Measurements from ENCODE around the gene SLC18B1. TPM values are rescaled to one million over a fixed set of nuclear protein-coding genes. Genes with fewer than 3 reads are reported as not detected.
A peak's percentile ranks its signal among the peaks of the same experiment; 100 is the strongest.

Gene SLC18B1
- total and polyA plus RNA-seq, 4 donors = 5.6 to 20.9 (median 10.4) TPM

DNA sequence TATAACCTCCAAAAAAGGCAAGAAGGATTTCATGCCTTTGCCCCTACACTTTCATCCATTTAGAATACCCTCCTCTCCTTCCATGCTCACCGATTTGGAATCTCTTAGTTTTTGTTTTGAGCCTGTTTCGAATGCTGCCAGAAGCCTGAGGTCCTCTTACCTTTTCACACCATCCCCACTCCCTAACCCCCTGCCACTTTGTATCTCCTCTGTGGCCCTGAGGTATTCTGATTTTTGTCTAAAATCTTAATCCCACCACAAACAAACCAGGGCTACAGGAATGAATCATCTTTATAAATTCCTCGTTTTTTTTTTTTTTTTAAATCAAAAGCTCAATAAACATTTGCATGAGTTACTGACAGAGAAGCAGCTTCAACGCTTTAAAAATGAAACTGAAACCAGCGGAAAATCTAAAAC lies 14.3 kb upstream of the SLC18B1 start:
- Histone ChIP-seq H3K36me3 (ENCODE audit: control insufficient read depth in 4 of 4, insufficient read depth in 4 of 4, low read length in 4 of 4) (peaks cover 10 to 21% (median 17%) of the 10 kb centered on the region in 4 donors), H3K9me3 (ENCODE audit: control insufficient read depth in 4 of 4, insufficient read depth in 3 of 4, low read length in 3 of 4) (no peaks in the 10 kb centered on the region), H3K27me3 (ENCODE audit: control insufficient read depth in 3 of 3, insufficient read depth in 3 of 3, low read length in 2 of 3) (peaks cover 0 to under 1% (median 0%) of the 10 kb centered on the region in 3 donors), H3K27ac (ENCODE audit: low read depth in 1 of 2, low read length in 1 of 2) (peak overlapping the region; percentile 82 to 85), H3K4me3 (no peak overlapping the region), H3K4me1 (ENCODE audit: control insufficient read depth in 5 of 5, insufficient read depth in 5 of 5, low read length in 5 of 5) (peaks cover 3 to 26% (median 10%) of the 10 kb centered on the region in 5 donors), H3K9ac (ENCODE audit: insufficient read depth in 1 of 2, low read length in 2 of 2) (peak overlapping the region; percentile 65 to 85)
- no peak for ATAC-seq (ENCODE audit: insufficient read depth, low FRiP score)
- TF ChIP-seq, protein P1, sequence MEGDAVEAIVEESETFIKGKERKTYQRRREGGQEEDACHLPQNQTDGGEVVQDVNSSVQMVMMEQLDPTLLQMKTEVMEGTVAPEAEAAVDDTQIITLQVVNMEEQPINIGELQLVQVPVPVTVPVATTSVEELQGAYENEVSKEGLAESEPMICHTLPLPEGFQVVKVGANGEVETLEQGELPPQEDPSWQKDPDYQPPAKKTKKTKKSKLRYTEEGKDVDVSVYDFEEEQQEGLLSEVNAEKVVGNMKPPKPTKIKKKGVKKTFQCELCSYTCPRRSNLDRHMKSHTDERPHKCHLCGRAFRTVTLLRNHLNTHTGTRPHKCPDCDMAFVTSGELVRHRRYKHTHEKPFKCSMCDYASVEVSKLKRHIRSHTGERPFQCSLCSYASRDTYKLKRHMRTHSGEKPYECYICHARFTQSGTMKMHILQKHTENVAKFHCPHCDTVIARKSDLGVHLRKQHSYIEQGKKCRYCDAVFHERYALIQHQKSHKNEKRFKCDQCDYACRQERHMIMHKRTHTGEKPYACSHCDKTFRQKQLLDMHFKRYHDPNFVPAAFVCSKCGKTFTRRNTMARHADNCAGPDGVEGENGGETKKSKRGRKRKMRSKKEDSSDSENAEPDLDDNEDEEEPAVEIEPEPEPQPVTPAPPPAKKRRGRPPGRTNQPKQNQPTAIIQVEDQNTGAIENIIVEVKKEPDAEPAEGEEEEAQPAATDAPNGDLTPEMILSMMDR (IDR thresholded peaks at IDR 0.05; ENCODE audit: control extremely low read depth, extremely low read depth) = no peak
- peak in 1 of 3 donors; percentile 81 for DNase-seq
- WGBS, 2 donors = 1 to 3% methylated on average over 5 of the region's 5 CpGs

DNA sequence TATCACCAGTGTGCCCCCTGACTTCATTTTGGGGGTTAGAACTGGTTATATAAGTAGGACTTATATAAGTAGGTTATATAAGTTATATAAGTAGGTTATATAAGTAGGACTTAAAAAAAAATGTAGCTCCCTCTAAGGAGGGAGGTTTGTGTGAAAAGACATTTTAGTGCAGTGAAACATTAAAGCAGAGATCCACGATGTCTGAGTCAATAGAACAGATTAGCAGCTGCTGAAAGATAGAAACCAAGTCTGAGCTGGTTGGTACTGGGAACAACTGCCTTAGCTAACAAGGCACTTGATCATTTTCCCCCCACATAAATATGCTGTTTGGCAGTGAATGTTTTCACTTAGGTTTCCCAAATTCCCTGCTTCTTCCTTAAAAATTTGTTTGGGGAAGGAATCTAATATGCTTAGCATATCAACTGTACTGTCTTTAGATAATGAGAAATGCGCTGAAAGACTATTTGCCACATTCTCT lies 13.9 kb upstream of the SLC18B1 start:
- TF ChIP-seq, protein P1 (IDR thresholded peaks at IDR 0.05; ENCODE audit: control extremely low read depth, extremely low read depth) = no peak
- peak overlapping the region in 1 of 2 donors; percentile 85 for H3K9ac ChIP-seq (ENCODE audit: insufficient read depth in 1 of 2, low read length in 2 of 2)
- H3K36me3 ChIP-seq (ENCODE audit: control insufficient read depth in 4 of 4, insufficient read depth in 4 of 4, low read length in 4 of 4) = peaks cover 7 to 17% (median 13%) of the 10 kb centered on the region in 4 donors
- H3K4me1 ChIP-seq (ENCODE audit: control insufficient read depth in 5 of 5, insufficient read depth in 5 of 5, low read length in 5 of 5) = peaks cover 2 to 26% (median 10%) of the 10 kb centered on the region in 5 donors
- no peak overlapping the region for H3K4me3 ChIP-seq
- WGBS, 2 donors = 24 to 32% methylated on average over 2 of the region's 2 CpGs
- H3K27ac ChIP-seq (ENCODE audit: low read depth in 1 of 2, low read length in 1 of 2) = peak overlapping the region in 1 of 2 donors; percentile 48
- ATAC-seq (ENCODE audit: insufficient read depth, low FRiP score) (no peak), DNase-seq (peak in 2 of 3 donors; percentile 67 to 81)
- H3K9me3 ChIP-seq (ENCODE audit: control insufficient read depth in 4 of 4, insufficient read depth in 3 of 4, low read length in 3 of 4) = no peaks in the 10 kb centered on the region
- peaks cover 0 to 4% (median 0%) of the 10 kb centered on the region in 3 donors for H3K27me3 ChIP-seq (ENCODE audit: control insufficient read depth in 3 of 3, insufficient read depth in 3 of 3, low read length in 2 of 3)

DNA sequence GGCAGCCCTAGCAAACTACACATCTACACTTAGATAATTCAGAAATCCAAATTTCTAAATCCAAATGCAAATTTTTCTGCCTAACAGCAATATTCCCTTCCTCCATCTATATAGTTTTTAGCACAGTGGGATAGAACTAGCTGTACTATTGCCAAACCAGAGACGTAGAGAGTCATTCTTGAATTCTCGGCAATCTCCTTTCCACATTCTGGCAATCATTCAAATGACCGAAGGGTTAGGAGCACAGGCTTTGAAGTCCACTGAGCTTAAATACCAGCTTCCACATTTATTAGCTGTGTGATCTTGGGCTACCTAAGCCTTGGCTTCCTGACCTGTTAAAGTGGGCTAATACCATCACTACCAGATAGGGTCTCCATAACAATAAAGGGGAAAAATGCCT lies 12.8 kb upstream of the SLC18B1 start:
- TF ChIP-seq, protein P1 (IDR thresholded peaks at IDR 0.05; ENCODE audit: control extremely low read depth, extremely low read depth) = no peak
- ATAC-seq (ENCODE audit: insufficient read depth, low FRiP score) (no peak), DNase-seq (peak in 2 of 3 donors; percentile 43 to 48)
- no peaks in the 10 kb centered on the region for H3K9me3 ChIP-seq (ENCODE audit: control insufficient read depth in 4 of 4, insufficient read depth in 3 of 4, low read length in 3 of 4)
- H3K4me1 ChIP-seq (ENCODE audit: control insufficient read depth in 5 of 5, insufficient read depth in 5 of 5, low read length in 5 of 5) = peaks cover 2 to 22% (median 6%) of the 10 kb centered on the region in 5 donors
- H3K27ac ChIP-seq (ENCODE audit: low read depth in 1 of 2, low read length in 1 of 2) = no peak overlapping the region
- H3K9ac ChIP-seq (ENCODE audit: insufficient read depth in 1 of 2, low read length in 2 of 2) = no peak overlapping the region
- no peak overlapping the region for H3K4me3 ChIP-seq
- H3K36me3 ChIP-seq (ENCODE audit: control insufficient read depth in 4 of 4, insufficient read depth in 4 of 4, low read length in 4 of 4) = peaks cover 4 to 9% (median 6%) of the 10 kb centered on the region in 4 donors
- peaks cover 0 to 4% (median 0%) of the 10 kb centered on the region in 3 donors for H3K27me3 ChIP-seq (ENCODE audit: control insufficient read depth in 3 of 3, insufficient read depth in 3 of 3, low read length in 2 of 3)
- WGBS, 2 donors = 48 to 65% methylated on average over 3 of the region's 3 CpGs

DNA sequence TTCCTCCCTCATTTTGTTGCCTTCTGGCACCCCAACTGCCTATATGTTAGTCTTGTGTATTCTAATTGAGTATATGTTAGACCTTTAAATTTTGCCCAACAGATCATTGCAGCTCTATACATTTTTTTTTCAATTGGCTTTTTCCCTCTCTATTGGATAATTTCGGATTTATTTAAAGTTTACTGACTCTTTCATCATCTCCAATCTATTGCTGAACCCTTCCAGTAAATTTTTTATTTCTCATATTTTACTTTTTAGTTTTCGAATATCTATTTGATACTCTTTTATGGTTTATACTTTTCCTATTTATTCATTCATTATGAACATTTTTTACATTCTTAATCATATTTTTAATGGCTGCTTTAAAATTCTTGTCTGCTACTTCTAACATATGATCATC lies 7.1 kb upstream of the SLC18B1 start:
- Histone ChIP-seq H3K4me1 (ENCODE audit: control insufficient read depth in 5 of 5, insufficient read depth in 5 of 5, low read length in 5 of 5) (no peaks in the 10 kb centered on the region), H3K9me3 (ENCODE audit: control insufficient read depth in 4 of 4, insufficient read depth in 3 of 4, low read length in 3 of 4) (no peaks in the 10 kb centered on the region), H3K27me3 (ENCODE audit: control insufficient read depth in 3 of 3, insufficient read depth in 3 of 3, low read length in 2 of 3) (peaks cover 0 to 4% (median 0%) of the 10 kb centered on the region in 3 donors), H3K4me3 (no peak overlapping the region), H3K9ac (ENCODE audit: insufficient read depth in 1 of 2, low read length in 2 of 2) (no peak overlapping the region), H3K27ac (ENCODE audit: low read depth in 1 of 2, low read length in 1 of 2) (no peak overlapping the region), H3K36me3 (ENCODE audit: control insufficient read depth in 4 of 4, insufficient read depth in 4 of 4, low read length in 4 of 4) (no peaks in the 10 kb centered on the region)
- no peak for DNase-seq
- ATAC-seq (ENCODE audit: insufficient read depth, low FRiP score) = no peak
- 42 to 65% methylated on average over 2 of the region's 2 CpGs for WGBS, 2 donors
- TF ChIP-seq, protein P1 (IDR thresholded peaks at IDR 0.05; ENCODE audit: control extremely low read depth, extremely low read depth) = no peak

Data from lung (tissue), 12 donors.